ENCODE results near the gene HAL.

HAL gene

GRCh38 chr12:95960241-95960640 lies 35.9 kb downstream of the HAL start:
- TF ChIP-seq POLR2AphosphoS5 (IDR thresholded peaks at IDR 0.05; ENCODE audit: low read depth, low read length) (no peak), REST (IDR thresholded peaks at IDR 0.05; ENCODE audit: insufficient read depth in 1 of 2, low read depth in 2 of 2, low read length in 2 of 2) (no peak), SIN3A (IDR thresholded peaks at IDR 0.05; ENCODE audit: borderline replicate concordance, insufficient read depth, low read length) (no peak), TAF1 (IDR thresholded peaks at IDR 0.05; ENCODE audit: borderline replicate concordance, insufficient read depth, low read length) (no peak), FOXP2 (optimal IDR thresholded peaks at IDR 0.05; ENCODE audit: borderline replicate concordance, extremely low read depth, extremely low read length, insufficient read depth) (no peak)

- no peak for TF ChIP-seq FOXP2 (optimal IDR thresholded peaks at IDR 0.05; ENCODE audit: borderline replicate concordance, extremely low read depth, extremely low read length, insufficient read depth)
- no peak for TF ChIP-seq REST (IDR thresholded peaks at IDR 0.05; ENCODE audit: insufficient read depth in 1 of 2, low read depth in 2 of 2, low read length in 2 of 2)
- no peak for TF ChIP-seq POLR2AphosphoS5 (IDR thresholded peaks at IDR 0.05; ENCODE audit: low read depth, low read length)
- TF ChIP-seq TAF1 (IDR thresholded peaks at IDR 0.05; ENCODE audit: borderline replicate concordance, insufficient read depth, low read length) = no peak
Observed at GRCh38 chr12:95959107-95959506, 37.0 kb downstream of the HAL start.

GRCh38 chr12:95956557-95957145 lies 39.5 kb downstream of the HAL start:
- TF ChIP-seq TAF1 (IDR thresholded peaks at IDR 0.05; ENCODE audit: borderline replicate concordance, insufficient read depth, low read length) = no peak
- TF ChIP-seq POLR2AphosphoS5 (IDR thresholded peaks at IDR 0.05; ENCODE audit: low read depth, low read length) = no peak
- no peak for TF ChIP-seq SIN3A (IDR thresholded peaks at IDR 0.05; ENCODE audit: borderline replicate concordance, insufficient read depth, low read length)
- no peak for TF ChIP-seq REST (IDR thresholded peaks at IDR 0.05; ENCODE audit: insufficient read depth in 1 of 2, low read depth in 2 of 2, low read length in 2 of 2)
- TF ChIP-seq FOXP2 (optimal IDR thresholded peaks at IDR 0.05; ENCODE audit: borderline replicate concordance, extremely low read depth, extremely low read length, insufficient read depth) = no peak

- TF ChIP-seq POLR2AphosphoS5 (IDR thresholded peaks at IDR 0.05; ENCODE audit: low read depth, low read length) (no peak), TAF1 (IDR thresholded peaks at IDR 0.05; ENCODE audit: borderline replicate concordance, insufficient read depth, low read length) (no peak), FOXP2 (optimal IDR thresholded peaks at IDR 0.05; ENCODE audit: borderline replicate concordance, extremely low read depth, extremely low read length, insufficient read depth) (no peak), SIN3A (IDR thresholded peaks at IDR 0.05; ENCODE audit: borderline replicate concordance, insufficient read depth, low read length) (no peak), REST (IDR thresholded peaks at IDR 0.05; ENCODE audit: insufficient read depth in 1 of 2, low read depth in 2 of 2, low read length in 2 of 2) (no peak)
Observed at GRCh38 chr12:95955549-95956159, 40.5 kb downstream of the HAL start.
